Adrenal gland (tissue), 5 donors: ENCODE results near the gene ALDH1L1.

Source experiments
- POLR2A ChIP-seq, 2 donors: fragments of 450-650 bp; IDR thresholded peaks; one replicate each; pipeline ENCODE4 v1.6.1; 2017; ENCODE audit warnings: antibody characterized with exemption in 2 of 2, mild to moderate bottlenecking in 2 of 2, moderate library complexity in 1 of 2
- TF ChIP-seq, protein P1 (sequence below), 6 experiments: fragments of 450-650 bp in 4 of 6; fragments of 200-600 bp in 2 of 6; sonication (generic) in 1 of 6; IDR thresholded peaks; 1 replicate in 5 of 6; 2 replicates in 1 of 6; pipeline versions ENCODE4 v1.5.1 to v1.8.0; 2016 to 2021; ENCODE audit warnings: antibody characterized with exemption in 6 of 6, mild to moderate bottlenecking in 2 of 6, moderate library complexity in 1 of 6
- donor health status: DM: no; HTN: no; CAD: no.

DNA sequence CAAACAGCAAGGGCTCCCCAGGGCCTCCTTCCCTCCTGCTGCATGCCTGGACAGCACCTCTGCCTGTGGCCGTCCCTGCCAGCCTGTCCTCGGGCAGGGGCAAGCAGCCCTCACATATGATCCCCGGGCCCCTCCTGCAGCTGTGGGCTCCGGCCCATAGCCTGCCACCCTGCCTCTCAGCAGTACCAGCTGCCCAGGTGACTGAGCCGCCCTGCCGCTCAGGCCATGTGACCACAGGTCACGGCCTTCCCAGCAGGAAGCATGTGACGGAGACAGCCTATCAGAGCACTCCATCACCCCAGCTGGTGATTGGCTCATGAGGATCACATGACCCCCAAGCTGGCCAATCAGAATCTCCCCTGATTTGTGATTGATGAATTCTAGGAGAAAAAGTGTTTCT, 23.9 kb downstream of the ALDH1L1 start:
- TF ChIP-seq, protein P1, sequence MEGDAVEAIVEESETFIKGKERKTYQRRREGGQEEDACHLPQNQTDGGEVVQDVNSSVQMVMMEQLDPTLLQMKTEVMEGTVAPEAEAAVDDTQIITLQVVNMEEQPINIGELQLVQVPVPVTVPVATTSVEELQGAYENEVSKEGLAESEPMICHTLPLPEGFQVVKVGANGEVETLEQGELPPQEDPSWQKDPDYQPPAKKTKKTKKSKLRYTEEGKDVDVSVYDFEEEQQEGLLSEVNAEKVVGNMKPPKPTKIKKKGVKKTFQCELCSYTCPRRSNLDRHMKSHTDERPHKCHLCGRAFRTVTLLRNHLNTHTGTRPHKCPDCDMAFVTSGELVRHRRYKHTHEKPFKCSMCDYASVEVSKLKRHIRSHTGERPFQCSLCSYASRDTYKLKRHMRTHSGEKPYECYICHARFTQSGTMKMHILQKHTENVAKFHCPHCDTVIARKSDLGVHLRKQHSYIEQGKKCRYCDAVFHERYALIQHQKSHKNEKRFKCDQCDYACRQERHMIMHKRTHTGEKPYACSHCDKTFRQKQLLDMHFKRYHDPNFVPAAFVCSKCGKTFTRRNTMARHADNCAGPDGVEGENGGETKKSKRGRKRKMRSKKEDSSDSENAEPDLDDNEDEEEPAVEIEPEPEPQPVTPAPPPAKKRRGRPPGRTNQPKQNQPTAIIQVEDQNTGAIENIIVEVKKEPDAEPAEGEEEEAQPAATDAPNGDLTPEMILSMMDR (IDR thresholded peaks at IDR 0.05), result no peak
- no peak for TF ChIP-seq POLR2A (IDR thresholded peaks at IDR 0.05)
